Raji (cell line): ENCODE results near the gene ZNF613.
A peak's percentile ranks its signal among the peaks of the same experiment; 100 is the strongest.

Source experiments
- POLR2A ChIP-seq: IDR thresholded peaks from 2 replicates; pipeline ENCODE4 v1.6.1; 2011; ENCODE audit warnings: low read depth, low read length, control low read depth; ENCODE audit not compliant: insufficient read depth

ZNF613 gene

GRCh38 chr19:51926784-51927741 is at the start of gene ZNF613:
TSS of gene ZNF613 (plus strand) at chr19:51927472. CDS start at chr19:51936221, 8,749 bp downstream.
- TF ChIP-seq POLR2A: 0 out of 2 replicates have a peak, but pooled peaks have one; percentile 26

- no peak for TF ChIP-seq POLR2A
Measured at GRCh38 chr19:51882518-51882917, 44.8 kb upstream of the ZNF613 start.

GRCh38 chr19:51884713-51885112 is 42.6 kb upstream of the ZNF613 start:
- TF ChIP-seq POLR2A: no peak

- TF ChIP-seq POLR2A: no peak
Measured at GRCh38 chr19:51887522-51888498, 39.5 kb upstream of the ZNF613 start, which contains the start of gene ZNF577. TSS of gene ZNF577 (minus strand) at chr19:51887951. CDS start at chr19:51880382, 7,569 bp downstream.

GRCh38 chr19:51889934-51890333 is 37.3 kb upstream of the ZNF613 start:
- TF ChIP-seq POLR2A: no peak

GRCh38 chr19:51891193-51891747 is 36.0 kb upstream of the ZNF613 start:
- no peak for TF ChIP-seq POLR2A

- TF ChIP-seq POLR2A: no peak
Measured at GRCh38 chr19:51901860-51902259, 25.4 kb upstream of the ZNF613 start.

- no peak for TF ChIP-seq POLR2A
Measured at GRCh38 chr19:51903192-51903591, 24.1 kb upstream of the ZNF613 start.

GRCh38 chr19:51904331-51905165 is 22.7 kb upstream of the ZNF613 start, which contains the start of gene ZNF649:
TSS of gene ZNF649 (minus strand) at chr19:51905017. CDS start at chr19:51900107, 4,910 bp downstream.
- TF ChIP-seq POLR2A: no peak

- no peak for TF ChIP-seq POLR2A
Measured at GRCh38 chr19:51905206-51905605, 22.1 kb upstream of the ZNF613 start.

- no peak for TF ChIP-seq POLR2A
Measured at GRCh38 chr19:51915324-51915867, 11.9 kb upstream of the ZNF613 start.

- TF ChIP-seq POLR2A: no peak
Measured at GRCh38 chr19:51916167-51916566, 11.1 kb upstream of the ZNF613 start.

- no peak for TF ChIP-seq POLR2A
Measured at GRCh38 chr19:51919606-51920005, 7.7 kb upstream of the ZNF613 start.

GRCh38 chr19:51921949-51922348 is 5.3 kb upstream of the ZNF613 start:
- no peak for TF ChIP-seq POLR2A
